OCI-LY3 (cell line): ENCODE measurements around the gene CNTNAP2.

Source experiments
- EZH2phosphoT487 ChIP-seq: fragments of 200-600 bp; shearing (Covaris generic); IDR thresholded peaks from 2 replicates; pipeline ENCODE4 v1.6.1; 2018; ENCODE audit warnings: antibody characterized with exemption, mixed run types, low read depth
- TF ChIP-seq, protein P1 (sequence below): fragments of 200-600, 300-600 bp; sonication (generic); IDR thresholded peaks from 2 replicates; pipeline ENCODE4 v1.5.1; 2014; ENCODE audit warnings: antibody characterized with exemption, low read length, low read depth

DNA sequence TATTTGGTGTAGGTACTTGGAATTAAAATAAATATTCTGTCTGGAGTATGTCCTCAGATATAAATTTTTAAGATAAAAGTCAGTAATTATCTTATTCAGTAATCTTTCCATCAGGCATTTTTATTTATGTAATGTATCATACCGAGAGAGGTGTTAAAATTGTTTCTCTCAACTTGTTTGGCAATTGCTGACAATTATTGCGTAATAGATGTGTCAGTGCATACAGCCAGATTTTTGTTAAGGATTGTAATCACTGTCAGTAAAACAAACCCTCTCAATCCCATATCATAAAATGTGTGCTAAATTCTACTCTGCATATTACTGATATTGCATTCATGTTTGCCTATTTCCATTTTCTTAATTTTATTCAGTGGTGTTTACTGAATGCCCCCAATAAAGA, 69.2 kb downstream of the CNTNAP2 start:
- TF ChIP-seq, protein P1, sequence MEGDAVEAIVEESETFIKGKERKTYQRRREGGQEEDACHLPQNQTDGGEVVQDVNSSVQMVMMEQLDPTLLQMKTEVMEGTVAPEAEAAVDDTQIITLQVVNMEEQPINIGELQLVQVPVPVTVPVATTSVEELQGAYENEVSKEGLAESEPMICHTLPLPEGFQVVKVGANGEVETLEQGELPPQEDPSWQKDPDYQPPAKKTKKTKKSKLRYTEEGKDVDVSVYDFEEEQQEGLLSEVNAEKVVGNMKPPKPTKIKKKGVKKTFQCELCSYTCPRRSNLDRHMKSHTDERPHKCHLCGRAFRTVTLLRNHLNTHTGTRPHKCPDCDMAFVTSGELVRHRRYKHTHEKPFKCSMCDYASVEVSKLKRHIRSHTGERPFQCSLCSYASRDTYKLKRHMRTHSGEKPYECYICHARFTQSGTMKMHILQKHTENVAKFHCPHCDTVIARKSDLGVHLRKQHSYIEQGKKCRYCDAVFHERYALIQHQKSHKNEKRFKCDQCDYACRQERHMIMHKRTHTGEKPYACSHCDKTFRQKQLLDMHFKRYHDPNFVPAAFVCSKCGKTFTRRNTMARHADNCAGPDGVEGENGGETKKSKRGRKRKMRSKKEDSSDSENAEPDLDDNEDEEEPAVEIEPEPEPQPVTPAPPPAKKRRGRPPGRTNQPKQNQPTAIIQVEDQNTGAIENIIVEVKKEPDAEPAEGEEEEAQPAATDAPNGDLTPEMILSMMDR, result no peak
- no peak for TF ChIP-seq EZH2phosphoT487
